GM18505 (cell line): Measurements from ENCODE around the gene DNAJC7.
"Not testable (repeated sequence)": the region's sequence is repeated elsewhere in the genome, so short reads cannot be mapped to it uniquely, and the experiment has no call there.

Source experiments
- ATAC-seq: cut with Tn5 transposase; IDR thresholded peaks from one replicate; pipeline ENCODE4 v1.9.1; 2021; ENCODE audit not compliant: unreplicated experiment
- POLR2A ChIP-seq: IDR thresholded peaks from 4 replicates; pipeline ENCODE4 v1.6.1; 2011; ENCODE audit warnings: borderline replicate concordance; ENCODE audit not compliant: insufficient read depth, insufficient read length; ENCODE audit errors: extremely low read depth

The DNAJC7 gene

DNA sequence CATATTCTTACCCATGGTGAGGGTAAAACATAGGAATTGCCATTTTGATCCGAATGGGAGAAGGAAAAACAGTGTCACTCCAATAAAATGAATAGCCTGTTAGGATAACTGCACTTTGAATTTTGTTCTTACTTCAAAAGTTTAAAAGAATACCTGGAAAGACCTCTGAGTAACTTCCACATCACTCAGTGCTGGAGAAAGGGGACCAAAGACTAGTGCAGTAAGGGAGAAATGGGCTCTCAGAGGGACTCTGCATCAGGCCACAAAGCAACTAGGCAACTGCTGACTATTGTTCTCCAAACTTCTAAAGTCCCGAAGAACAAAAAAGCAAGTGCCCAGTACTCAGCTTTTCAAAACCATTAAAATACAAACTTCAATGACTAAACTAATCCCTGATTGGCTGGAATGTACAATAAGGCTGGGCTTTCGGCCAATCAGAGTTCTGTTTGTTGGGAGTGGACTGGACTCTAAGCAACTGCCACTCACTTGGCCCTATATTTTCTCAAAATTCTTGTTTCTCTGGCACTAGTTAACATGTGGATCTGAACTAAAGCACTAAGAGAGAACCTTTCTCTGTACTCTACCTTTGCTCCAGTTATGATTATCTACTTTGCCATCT lies 6.2 kb downstream of the DNAJC7 start:
- ATAC-seq, result no peak
- TF ChIP-seq POLR2A, result no peak

DNA sequence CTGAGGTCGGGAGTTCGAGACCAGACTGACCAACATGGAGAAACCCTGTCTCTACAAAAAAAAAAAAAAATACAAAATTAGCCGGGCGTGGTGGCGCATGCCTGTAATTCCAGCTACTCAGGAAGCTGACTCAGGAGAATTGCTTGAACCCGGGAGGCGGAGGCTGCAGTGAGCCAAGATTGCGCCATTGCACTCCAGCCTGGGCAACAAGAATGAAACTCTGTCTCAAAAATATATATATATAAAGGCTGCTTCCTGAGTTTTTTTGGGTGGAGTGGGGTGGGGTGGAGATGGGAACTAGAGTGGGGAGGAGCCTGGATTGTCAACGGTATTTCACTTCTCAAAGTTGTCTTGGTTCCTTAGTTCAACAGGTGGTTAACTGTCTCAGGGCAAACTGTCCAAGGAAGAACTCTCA lies 7.0 kb downstream of the DNAJC7 start:
- not testable (repeated sequence) for ATAC-seq

DNA sequence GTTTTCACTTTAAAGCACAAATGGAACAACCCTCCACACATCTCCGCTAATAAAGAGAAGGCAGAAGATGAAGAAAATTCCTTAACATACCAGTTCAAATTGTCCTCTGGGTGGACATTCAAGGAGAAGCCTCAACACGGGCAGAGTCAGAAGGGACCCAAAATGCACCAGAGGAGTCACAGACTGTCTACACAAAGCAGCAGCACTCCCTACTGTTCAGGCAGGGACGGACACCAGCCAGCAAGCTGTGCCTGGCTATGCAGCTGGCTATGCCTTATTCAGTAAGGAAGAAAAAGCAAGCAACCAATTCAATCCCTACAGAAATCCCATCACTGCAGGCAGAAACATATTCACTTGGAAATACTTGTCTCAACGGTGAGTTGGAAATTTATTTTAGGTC lies 8.1 kb downstream of the DNAJC7 start:
- no peak for ATAC-seq
- no peak for TF ChIP-seq POLR2A

DNA sequence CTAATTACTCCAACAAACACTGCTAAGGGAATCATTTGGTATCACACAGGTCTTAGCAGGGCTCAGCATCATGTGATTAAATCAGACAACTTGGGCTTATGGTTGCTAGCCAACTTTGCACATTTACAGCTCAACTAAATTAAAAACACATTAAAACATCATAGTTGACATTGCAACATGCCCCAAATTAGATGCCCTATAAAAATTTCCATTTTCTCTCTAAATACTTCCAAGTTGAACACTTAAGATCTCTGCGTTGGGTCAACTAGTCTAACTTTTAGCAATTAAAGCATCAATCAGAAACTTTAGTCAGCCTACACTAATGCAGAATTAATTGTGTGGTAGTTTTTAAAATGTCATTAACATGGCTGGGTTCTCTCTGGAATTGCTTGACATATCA lies 12.1 kb downstream of the DNAJC7 start:
- TF ChIP-seq POLR2A, result no peak
- ATAC-seq, result no peak

DNA sequence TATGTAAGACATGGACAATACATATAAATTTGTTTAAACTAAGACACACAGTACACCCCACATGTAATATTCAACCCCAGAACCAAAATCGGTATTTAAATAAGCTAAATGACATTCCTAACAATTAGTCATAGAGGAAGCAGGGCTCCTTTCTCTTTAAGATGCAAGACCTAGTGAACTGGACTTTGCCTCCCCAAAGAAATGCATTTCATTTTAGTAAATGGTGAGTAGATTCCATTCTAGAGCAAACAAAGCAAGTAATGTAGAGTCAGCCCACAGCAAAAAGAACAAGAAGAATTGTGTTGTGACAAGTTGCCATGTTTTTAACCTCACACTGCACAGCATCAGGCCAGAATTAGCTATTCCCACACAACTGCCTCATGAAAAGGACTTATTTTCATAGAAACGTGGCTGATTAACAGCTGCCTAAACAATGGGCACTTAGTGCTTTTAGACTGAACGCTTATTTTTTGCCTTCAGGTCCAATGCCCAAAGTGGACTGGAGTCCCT lies 14.4 kb downstream of the DNAJC7 start:
- no peak for TF ChIP-seq POLR2A
- no peak for ATAC-seq

DNA sequence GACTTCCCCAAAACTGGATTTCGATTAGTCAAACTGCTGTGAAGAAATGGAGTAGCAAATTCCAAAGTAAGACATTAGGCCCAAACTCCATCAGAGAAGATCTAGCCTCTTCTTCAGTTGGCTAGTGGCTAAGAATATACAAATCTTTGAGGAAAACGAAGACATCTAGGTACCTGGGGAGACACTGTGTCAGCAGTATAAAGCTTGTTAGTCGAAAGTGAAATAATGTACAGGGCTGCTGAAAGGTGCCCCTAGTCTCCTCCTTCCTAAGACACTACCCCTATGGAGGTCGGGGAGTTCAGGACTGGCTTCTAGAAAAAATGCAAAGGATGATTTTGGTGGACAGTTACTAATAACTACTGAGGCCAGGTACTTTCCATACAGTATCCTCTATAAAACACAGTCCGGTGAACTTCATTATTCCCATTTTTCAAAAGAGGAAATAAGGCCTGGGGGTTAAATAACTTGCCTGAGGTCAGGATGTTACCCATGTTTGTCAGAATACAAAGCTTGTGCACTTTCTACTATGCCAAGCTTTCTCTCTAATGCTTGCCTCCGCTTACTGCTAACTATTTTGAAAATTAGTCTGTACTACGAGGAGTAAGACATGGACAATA lies 15.0 kb downstream of the DNAJC7 start:
- no peak for ATAC-seq
- TF ChIP-seq POLR2A, result no peak

DNA sequence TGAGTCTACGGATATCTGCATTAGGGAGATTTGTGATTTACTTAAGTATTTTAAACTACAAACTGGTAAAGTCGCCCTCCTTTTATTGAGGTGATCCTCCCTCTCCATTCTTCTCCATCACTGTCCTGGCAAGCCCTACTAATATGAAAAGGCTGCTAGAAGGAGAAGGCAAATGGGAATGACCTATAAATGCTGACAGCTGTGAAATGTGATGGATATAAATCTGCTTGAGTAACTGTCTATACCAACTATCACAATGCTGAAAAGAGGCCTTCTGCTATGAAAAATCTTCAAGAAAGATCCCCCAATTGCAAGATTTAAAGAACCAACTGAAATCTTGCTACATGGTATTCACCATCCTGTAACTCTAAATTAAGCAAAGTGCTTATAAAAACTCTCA lies 15.5 kb downstream of the DNAJC7 start:
- no peak for TF ChIP-seq POLR2A
- ATAC-seq, result no peak

DNA sequence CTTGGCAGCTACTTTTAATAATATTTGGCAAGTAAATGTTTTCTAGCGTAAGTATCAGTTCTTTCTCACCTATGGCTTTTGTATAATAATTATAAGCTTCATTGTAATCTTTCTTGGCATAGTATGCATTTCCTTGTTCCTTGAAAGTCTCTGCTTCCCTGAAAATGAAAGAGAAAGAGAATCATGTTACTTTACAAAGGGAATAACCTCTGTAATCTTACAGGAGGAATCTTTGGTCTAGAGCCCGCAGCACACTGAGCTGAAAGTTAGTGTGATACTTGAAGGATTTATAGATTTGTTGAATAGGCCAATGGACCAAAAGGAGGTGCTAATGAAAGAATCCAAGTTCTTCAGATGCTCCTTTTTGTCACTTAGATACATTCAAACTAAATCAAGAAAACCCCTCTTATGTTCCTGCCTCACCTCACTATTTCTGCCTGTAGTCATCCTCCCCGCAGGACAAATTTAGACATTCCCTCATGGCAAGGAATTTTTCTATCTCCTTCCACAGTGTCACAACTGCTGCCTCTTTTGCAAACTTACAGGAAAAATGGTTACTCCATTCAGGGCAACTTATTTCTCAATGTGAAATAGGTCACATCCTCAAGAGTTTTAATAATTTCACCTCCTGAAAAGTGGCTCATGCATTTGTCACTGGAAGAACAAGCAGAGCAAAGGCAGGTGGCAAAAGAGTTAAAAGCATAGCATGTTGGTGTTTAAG lies 16.7 kb downstream of the DNAJC7 start:
- ATAC-seq, result no peak

DNA sequence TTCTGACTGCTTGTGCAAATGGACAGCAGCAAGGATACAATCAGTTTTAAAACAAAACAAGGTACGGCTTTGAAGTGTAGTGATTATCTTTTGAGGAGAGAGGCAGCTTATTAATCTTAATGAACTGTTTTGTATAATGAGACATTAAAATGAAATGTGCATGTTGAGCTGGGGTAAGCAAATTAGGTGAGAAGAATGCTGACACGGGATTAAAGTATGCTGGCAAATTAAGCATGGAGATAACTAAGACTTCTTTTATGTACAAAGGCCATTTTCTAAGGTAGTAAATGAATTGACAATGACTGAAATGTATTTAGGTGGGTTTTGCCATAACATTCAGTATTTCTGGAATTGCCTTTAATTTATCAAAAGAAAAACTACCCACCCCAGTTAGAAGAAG lies 18.7 kb downstream of the DNAJC7 start:
- no peak for TF ChIP-seq POLR2A
- no peak for ATAC-seq

More for the DNA sequence above, 16.7 kb downstream of the DNAJC7 start:
- TF ChIP-seq POLR2A, result no peak

DNA sequence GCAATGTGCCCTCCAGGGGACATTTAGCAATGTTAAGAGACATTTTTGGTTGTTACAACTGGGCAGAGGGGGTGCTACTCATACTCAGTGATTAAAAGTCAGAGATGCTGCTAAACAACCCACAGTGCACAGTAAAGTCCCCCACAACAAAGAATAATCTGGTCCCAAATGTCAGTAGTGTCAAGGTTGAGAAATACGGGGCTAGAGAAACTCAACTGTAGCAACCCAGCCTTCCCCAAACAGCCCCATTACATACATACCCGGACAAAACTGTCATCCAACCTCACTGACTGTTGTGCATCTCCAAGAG lies 20.4 kb downstream of the DNAJC7 start:
- no peak for ATAC-seq
- no peak for TF ChIP-seq POLR2A

DNA sequence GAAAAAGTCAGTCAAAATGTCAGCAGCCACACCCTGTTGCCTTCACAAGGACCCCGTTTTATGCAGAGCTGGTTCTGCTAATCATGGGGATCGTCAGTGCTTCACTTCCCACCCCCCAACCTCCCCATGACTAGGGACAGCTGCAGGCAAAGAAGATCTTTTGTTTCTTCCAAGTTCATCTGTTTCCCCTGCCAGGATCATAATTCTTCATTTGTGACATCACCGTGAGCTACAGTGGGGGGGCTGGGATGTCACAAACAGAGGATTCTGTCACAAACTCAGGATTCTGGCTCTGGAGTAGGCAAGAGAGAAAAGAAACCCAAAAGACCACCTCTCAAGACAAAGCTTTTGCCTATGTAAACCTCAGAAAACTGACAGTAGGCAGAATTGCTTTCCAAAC lies 24.7 kb downstream of the DNAJC7 start:
- TF ChIP-seq POLR2A, result no peak
- no peak for ATAC-seq

DNA sequence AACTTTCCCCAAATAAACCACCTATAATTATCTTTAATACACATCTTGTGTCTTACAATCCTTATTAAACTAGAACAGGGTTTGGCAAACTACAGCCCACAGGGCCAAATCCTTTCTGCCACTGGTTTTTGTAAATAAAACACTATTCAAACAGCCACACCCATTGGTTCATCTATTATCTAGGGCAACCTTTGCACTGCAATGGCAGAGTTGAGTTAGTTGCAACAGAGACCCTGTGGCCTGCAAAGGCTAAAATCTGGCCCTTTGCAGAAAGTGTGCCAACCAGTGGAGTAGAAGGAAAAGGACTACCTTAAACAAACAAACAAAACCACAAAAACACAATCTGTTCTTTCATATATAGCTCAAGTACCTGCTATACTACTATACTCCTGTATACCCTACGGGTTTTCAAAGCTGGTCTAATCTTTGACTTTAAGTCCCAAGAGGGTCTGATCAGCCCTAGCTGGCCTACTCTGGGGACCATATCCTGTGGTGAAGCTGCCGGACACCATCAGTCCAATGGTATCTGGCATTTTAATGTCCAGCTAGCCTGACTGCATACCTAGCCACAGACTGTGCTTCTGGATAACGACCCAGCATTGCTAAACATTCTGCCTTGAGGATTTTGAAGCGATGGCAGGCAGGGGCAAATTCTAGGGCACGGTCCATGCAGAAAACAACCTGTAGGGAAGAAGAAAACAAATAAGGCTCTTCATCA lies 27.4 kb downstream of the DNAJC7 start:
- TF ChIP-seq POLR2A, result no peak
- ATAC-seq, result no peak

DNA sequence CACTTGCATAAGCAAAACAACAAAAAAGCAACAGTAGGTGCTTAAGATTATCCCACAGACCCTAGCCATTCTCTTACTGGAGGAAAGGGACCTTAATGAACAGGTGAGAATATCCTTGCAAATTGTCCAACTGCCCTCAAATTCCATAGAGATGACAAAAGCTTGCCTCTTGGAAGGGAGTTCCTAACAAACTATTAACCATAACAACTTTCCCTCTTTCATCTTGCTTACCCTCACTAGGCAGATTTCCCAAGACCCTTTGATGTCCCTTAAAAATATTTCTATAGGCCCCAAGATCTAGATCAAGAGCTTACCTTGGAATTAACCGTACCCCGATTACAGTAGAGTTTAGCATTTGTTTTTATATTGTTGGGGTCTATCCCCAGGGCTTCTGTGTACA lies 28.8 kb downstream of the DNAJC7 start:
- no peak for ATAC-seq
- TF ChIP-seq POLR2A, result no peak

DNA sequence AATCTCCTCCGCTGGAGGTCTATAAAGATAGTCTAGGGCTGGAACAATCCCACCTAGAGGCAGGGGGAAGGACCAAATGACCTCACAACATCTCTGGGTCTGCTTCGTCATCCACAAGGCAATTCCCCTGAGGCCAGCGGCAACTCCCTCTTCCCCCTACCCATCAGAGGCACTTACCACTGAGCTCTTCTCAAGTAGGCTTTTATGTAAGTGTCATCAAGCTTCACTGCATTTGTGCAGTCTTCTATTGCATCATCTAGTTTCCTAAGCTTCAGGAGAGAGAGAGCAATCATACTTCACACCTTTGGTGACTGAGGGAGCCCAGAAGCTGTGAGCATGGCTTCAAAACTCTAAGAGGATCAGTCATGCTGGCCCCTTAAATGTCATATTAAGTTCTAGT lies 29.6 kb downstream of the DNAJC7 start:
- no peak for ATAC-seq
- TF ChIP-seq POLR2A, result no peak
